HG03354 (cell line): ENCODE results near the gene ADAMTS15.
"Not testable (repeated sequence)": the region's sequence is repeated elsewhere in the genome, so short reads cannot be mapped to it uniquely, and the experiment has no call there.

Experiments
- ATAC-seq: cut with Tn5 transposase; IDR thresholded peaks from one replicate; pipeline ENCODE4 v1.9.1; 2021; ENCODE audit warnings: mild to moderate bottlenecking; ENCODE audit not compliant: unreplicated experiment, poor library complexity, severe bottlenecking

ADAMTS15 gene

GRCh38 chr11:130431801-130432200 lies 16.6 kb upstream of the ADAMTS15 start:
- no peak for ATAC-seq

- ATAC-seq, result no peak
Observed at GRCh38 chr11:130433357-130433756, 15.1 kb upstream of the ADAMTS15 start.

GRCh38 chr11:130434521-130435223 lies 13.8 kb upstream of the ADAMTS15 start:
- ATAC-seq, result peak; percentile 92

- no peak for ATAC-seq
Observed at GRCh38 chr11:130435671-130436070, 12.8 kb upstream of the ADAMTS15 start.

GRCh38 chr11:130436171-130436570 lies 12.3 kb upstream of the ADAMTS15 start:
- ATAC-seq, result no peak

GRCh38 chr11:130437848-130438247 lies 10.6 kb upstream of the ADAMTS15 start:
- no peak for ATAC-seq

- ATAC-seq, result not testable (repeated sequence)
Observed at GRCh38 chr11:130438401-130439159, 9.9 kb upstream of the ADAMTS15 start.

GRCh38 chr11:130439160-130439519 lies 9.3 kb upstream of the ADAMTS15 start:
- ATAC-seq, result no peak

- ATAC-seq, result no peak
Observed at GRCh38 chr11:130439876-130440275, 8.6 kb upstream of the ADAMTS15 start.

GRCh38 chr11:130441719-130442118 lies 6.7 kb upstream of the ADAMTS15 start:
- ATAC-seq, result no peak

GRCh38 chr11:130442737-130443136 lies 5.7 kb upstream of the ADAMTS15 start:
- no peak for ATAC-seq

GRCh38 chr11:130445788-130446187 lies 2.7 kb upstream of the ADAMTS15 start:
- ATAC-seq, result no peak

GRCh38 chr11:130448039-130448415 lies 418 bp upstream of the ADAMTS15 start:
- no peak for ATAC-seq

GRCh38 chr11:130449310-130449990 lies 1.0 kb downstream of the ADAMTS15 start:
- ATAC-seq, result no peak

- ATAC-seq, result no peak
Observed at GRCh38 chr11:130449996-130450769, 1.7 kb downstream of the ADAMTS15 start.

GRCh38 chr11:130451231-130452019 lies 3.0 kb downstream of the ADAMTS15 start:
- ATAC-seq, result no peak

- ATAC-seq, result no peak
Observed at GRCh38 chr11:130452176-130452575, 3.7 kb downstream of the ADAMTS15 start.

- no peak for ATAC-seq
Observed at GRCh38 chr11:130452940-130453339, 4.5 kb downstream of the ADAMTS15 start.

GRCh38 chr11:130454491-130455252 lies 6.2 kb downstream of the ADAMTS15 start:
- ATAC-seq, result no peak
